ENCODE measurements around the gene GPR62. TPM values are rescaled to one million over a fixed set of nuclear protein-coding genes. Genes with fewer than 3 reads are reported as not detected.

The GPR62 gene
- total RNA-seq, 1 experiment from 2014 or later = not detected

GRCh38 chr3:51945031-51945840 is 9.9 kb upstream of the GPR62 start:
- no peak for TF ChIP-seq EZH2phosphoT487 (IDR thresholded peaks at IDR 0.05; ENCODE audit: borderline replicate concordance, low read length)
- TF ChIP-seq, protein P1, sequence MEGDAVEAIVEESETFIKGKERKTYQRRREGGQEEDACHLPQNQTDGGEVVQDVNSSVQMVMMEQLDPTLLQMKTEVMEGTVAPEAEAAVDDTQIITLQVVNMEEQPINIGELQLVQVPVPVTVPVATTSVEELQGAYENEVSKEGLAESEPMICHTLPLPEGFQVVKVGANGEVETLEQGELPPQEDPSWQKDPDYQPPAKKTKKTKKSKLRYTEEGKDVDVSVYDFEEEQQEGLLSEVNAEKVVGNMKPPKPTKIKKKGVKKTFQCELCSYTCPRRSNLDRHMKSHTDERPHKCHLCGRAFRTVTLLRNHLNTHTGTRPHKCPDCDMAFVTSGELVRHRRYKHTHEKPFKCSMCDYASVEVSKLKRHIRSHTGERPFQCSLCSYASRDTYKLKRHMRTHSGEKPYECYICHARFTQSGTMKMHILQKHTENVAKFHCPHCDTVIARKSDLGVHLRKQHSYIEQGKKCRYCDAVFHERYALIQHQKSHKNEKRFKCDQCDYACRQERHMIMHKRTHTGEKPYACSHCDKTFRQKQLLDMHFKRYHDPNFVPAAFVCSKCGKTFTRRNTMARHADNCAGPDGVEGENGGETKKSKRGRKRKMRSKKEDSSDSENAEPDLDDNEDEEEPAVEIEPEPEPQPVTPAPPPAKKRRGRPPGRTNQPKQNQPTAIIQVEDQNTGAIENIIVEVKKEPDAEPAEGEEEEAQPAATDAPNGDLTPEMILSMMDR (conservative IDR thresholded peaks at IDR 0.05; ENCODE audit: low read depth, low read length) = no peak
- TF ChIP-seq EZH2 (IDR thresholded peaks at IDR 0.05; ENCODE audit: low read length, unreplicated experiment) = no peak
- H3K79me2 ChIP-seq (ENCODE audit: low read length) = peaks cover 14% of the 10 kb centered on the region
- H2AFZ ChIP-seq (ENCODE audit: low read length) = no peak overlapping the region
- DNase-seq (no peak), ATAC-seq (no peak)
- H3F3A ChIP-seq (ENCODE audit: low read length, unreplicated experiment) = no peaks in the 10 kb centered on the region
- no peak overlapping the region for H3K4me3 ChIP-seq (ENCODE audit: low read length)
- peaks cover 8% of the 10 kb centered on the region; the same call in 1 of the 2 replicates for H4K20me1 ChIP-seq (ENCODE audit: low read length)
- H3K9me3 ChIP-seq (ENCODE audit: low read length) = no peaks in the 10 kb centered on the region
- CTCF ChIA-PET = interaction anchor here (0.5 kb wide), 1 partner anchor 24 kb away, joined by 4 read pairs; no protein-coding TSS in a partner anchor
- no TSS peak for BruUV-seq (replicated peaks)
- peaks cover 19% of the 10 kb centered on the region for H3K4me1 ChIP-seq (ENCODE audit: insufficient read depth, low read length)
- no peak overlapping the region for H3K9ac ChIP-seq (ENCODE audit: low read length)
- H3K27ac ChIP-seq (ENCODE audit: low read length) = no peak overlapping the region
- no peaks in the 10 kb centered on the region for H3K36me3 ChIP-seq (ENCODE audit: low read depth, low read length)
- no peak overlapping the region for H3K4me2 ChIP-seq (ENCODE audit: low read length)
- no peaks in the 10 kb centered on the region for H3K9me2 ChIP-seq (replicated peaks; ENCODE audit: low read length)
- intact Hi-C loops (cut with micrococcal nuclease) = no loop called here
- POLR2A ChIA-PET (ENCODE audit: unreplicated experiment) = no interaction called here
- H3K27me3 ChIP-seq (ENCODE audit: low read length) = no peaks in the 10 kb centered on the region

- DNase-seq (no peak), ATAC-seq (no peak)
- Histone ChIP-seq H3F3A (ENCODE audit: low read length, unreplicated experiment) (no peaks in the 10 kb centered on the region), H3K9me2 (replicated peaks; ENCODE audit: low read length) (no peaks in the 10 kb centered on the region), H3K27me3 (ENCODE audit: low read length) (no peaks in the 10 kb centered on the region), H3K36me3 (ENCODE audit: low read depth, low read length) (no peaks in the 10 kb centered on the region), H3K4me2 (ENCODE audit: low read length) (no peak overlapping the region), H3K9me3 (ENCODE audit: low read length) (no peaks in the 10 kb centered on the region), H3K4me3 (ENCODE audit: low read length) (no peak overlapping the region), H3K4me1 (ENCODE audit: insufficient read depth, low read length) (peaks cover 14% of the 10 kb centered on the region), H3K79me2 (ENCODE audit: low read length) (peaks cover 6% of the 10 kb centered on the region), H2AFZ (ENCODE audit: low read length) (no peak overlapping the region), H4K20me1 (ENCODE audit: low read length) (no peaks in the 10 kb centered on the region), H3K27ac (ENCODE audit: low read length) (no peak overlapping the region), H3K9ac (ENCODE audit: low read length) (no peak overlapping the region)
- CTCF ChIA-PET = no interaction called here
- no TSS peak for BruUV-seq (replicated peaks)
- TF ChIP-seq EZH2phosphoT487 (IDR thresholded peaks at IDR 0.05; ENCODE audit: borderline replicate concordance, low read length) (no peak), EZH2 (IDR thresholded peaks at IDR 0.05; ENCODE audit: low read length, unreplicated experiment) (no peak)
- TF ChIP-seq, protein P1 (conservative IDR thresholded peaks at IDR 0.05; ENCODE audit: low read depth, low read length) = no peak
- intact Hi-C loops (cut with micrococcal nuclease) = no loop called here
- POLR2A ChIA-PET (ENCODE audit: unreplicated experiment) = no interaction called here
Observed at GRCh38 chr3:51945926-51946705, 9.1 kb upstream of the GPR62 start.
